Epithelial cell of proximal tubule (primary cell): ENCODE data around the gene SULF2. TPM values are rescaled to one million over a fixed set of nuclear protein-coding genes. Genes with fewer than 3 reads are reported as not detected.

Experiments used
- DNase-seq: peaks from one replicate; pipeline ENCODE4 v3.0.0-alpha.2; 2011; ENCODE audit warnings: low read depth
- H3K4me3 ChIP-seq: 2 replicates; pipeline ENCODE4 v1.5.1; 2011; ENCODE audit warnings: low read depth, mild to moderate bottlenecking, low read length
- total RNA-seq: library from RNA; depleted of rRNA; stranded (reverse); fragments of >200 nt; gene quantifications from 2 replicates; pipeline ENCODE4 v1.2.3, GENCODE V29; 2015
- TF ChIP-seq, protein P1 (sequence below): conservative IDR thresholded peaks from 2 replicates; pipeline ENCODE4 v1.5.1; 2012; ENCODE audit warnings: low read depth, mild to moderate bottlenecking, low read length

The SULF2 gene
- total RNA-seq, 1 donor from 2014 or later, result 20.4 TPM

DNA sequence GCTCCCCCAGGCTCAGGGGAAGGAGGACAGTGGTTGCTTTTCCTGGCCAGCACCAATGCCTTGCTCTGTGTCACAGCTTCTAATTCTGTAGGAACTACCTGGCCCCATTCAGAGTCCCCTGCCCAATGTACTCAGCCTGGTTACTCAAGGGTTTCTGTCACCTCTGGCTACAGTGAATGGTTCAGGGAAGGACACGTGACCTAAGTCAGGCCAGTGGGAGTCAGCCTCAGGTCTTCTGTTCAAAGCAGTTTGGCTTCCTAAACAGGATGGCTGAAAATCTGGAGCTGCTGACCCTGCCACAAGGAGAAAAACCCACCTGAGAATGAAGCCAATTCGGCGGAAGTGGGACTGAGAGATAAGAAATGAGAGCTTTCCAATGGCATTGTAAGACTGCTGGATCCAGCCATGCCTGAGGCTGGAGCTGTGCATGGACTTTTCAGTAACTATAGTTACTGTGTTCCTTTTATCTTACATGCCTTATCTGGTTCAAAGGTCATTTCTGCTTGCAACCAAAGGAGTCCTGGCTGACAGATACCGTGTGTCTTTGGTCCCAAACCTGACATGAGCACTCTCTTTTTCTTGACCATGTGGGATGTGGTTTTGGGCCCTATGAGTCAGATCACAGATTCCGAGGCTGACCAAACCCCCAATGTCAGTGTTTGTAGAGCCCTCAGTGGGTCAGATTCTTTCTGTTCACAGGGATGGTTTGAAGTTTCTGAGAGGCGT, 104.3 kb downstream of the SULF2 start:
- TF ChIP-seq, protein P1, sequence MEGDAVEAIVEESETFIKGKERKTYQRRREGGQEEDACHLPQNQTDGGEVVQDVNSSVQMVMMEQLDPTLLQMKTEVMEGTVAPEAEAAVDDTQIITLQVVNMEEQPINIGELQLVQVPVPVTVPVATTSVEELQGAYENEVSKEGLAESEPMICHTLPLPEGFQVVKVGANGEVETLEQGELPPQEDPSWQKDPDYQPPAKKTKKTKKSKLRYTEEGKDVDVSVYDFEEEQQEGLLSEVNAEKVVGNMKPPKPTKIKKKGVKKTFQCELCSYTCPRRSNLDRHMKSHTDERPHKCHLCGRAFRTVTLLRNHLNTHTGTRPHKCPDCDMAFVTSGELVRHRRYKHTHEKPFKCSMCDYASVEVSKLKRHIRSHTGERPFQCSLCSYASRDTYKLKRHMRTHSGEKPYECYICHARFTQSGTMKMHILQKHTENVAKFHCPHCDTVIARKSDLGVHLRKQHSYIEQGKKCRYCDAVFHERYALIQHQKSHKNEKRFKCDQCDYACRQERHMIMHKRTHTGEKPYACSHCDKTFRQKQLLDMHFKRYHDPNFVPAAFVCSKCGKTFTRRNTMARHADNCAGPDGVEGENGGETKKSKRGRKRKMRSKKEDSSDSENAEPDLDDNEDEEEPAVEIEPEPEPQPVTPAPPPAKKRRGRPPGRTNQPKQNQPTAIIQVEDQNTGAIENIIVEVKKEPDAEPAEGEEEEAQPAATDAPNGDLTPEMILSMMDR, result no peak
- no peak overlapping the region for H3K4me3 ChIP-seq
- DNase-seq, result no peak

- TF ChIP-seq, protein P1, result no peak
- DNase-seq, result no peak
- no peak overlapping the region for H3K4me3 ChIP-seq
Observed at GRCh38 chr20:47679462-47679861, 105.8 kb downstream of the SULF2 start.

DNA sequence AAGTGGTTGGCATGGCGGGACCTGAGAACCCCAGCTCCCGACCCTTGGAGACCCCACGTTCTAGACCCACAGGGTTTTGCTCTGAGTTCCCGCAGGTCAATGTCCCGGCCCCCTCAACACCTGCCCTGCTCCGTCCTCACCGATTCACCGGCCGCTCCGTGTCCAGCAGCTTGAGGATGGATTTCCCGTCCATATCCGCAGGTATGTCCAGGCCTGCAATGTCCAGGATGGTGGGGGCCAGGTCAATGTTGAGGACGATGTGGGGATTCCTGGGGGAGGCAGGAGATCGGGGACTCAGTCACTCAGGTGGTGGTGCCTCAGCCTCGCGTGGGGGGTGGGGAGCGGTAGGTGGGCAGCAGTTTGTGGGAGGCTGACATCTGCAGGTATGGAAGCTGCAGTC, 106.7 kb downstream of the SULF2 start:
- no peak overlapping the region for H3K4me3 ChIP-seq
- no peak for DNase-seq
- TF ChIP-seq, protein P1, result no peak

DNA sequence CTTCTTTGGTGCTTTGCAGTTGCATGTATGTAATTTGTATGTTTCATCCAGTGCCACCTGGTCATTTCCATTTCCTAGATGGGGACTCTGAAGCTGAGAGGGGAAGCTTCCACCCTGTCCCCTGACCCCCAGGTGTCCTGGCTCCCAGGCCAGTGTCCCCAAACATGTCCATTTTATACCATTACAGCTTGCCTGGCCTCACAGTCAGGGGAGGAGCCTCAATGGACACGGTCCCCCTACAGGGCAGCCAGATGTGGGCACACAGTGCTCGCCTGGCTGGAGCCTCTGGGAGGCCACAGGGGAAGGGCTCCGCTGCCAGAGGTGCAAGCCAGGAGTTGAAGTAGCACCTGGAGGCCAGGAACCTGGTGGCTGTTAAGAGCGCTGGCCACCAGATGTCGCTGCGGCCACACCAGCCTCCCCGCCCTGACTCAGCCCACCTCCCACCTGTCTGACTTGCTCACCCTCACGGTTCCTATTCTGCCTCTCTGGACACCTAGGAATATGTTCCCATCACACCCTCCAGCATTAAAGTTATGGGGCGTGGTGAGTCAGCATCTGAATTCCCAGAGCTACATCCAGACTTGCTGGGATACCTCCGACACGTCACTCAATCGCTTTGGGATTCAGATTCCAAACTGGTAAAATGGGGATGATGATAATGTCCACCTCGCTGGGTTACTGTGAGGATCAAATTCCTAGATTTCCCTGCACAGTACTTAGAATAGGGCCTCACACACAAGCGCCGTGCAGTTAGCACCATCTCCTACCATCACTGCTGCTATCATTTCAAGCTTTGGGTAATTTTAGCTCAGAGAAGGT, 107.4 kb downstream of the SULF2 start:
- TF ChIP-seq, protein P1, result peak; percentile 79
- no peak overlapping the region for H3K4me3 ChIP-seq
- no peak for DNase-seq

- H3K4me3 ChIP-seq, result no peak overlapping the region
- TF ChIP-seq, protein P1, result no peak
- no peak for DNase-seq
Observed at GRCh38 chr20:47676912-47677634, 108.2 kb downstream of the SULF2 start.

DNA sequence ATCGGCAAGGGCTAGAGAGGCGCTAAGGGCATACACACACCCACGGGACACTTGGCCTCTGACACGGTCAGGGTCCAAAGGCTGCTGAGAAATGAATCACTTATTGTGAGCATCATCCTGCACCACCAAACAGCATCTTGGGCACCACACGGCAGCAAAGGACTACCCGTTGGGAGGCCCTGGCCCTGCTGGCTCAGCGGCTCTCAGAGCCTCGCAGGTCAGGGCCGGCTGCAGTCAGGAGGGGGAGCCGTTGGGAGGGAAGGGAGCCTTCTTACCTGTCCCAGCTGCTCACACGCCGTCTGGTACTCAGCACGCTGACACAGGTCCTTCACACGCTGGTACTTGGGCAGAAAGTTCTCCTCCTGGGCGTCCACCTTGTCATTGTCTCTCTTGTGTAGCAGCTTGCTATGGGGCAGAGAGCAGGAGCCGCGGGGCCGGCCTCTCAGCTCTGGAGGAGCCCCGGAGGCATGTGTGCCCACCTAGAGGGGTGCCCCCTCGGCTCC, 109.0 kb downstream of the SULF2 start:
- H3K4me3 ChIP-seq, result no peak overlapping the region
- no peak for DNase-seq
- TF ChIP-seq, protein P1, result no peak
